GM19438 (cell line): ENCODE results near the gene B3GNT5.

Experiments
- ATAC-seq: cut with Tn5 transposase; IDR thresholded peaks from one replicate; pipeline ENCODE4 v1.9.1; 2021; ENCODE audit warnings: low read depth; ENCODE audit not compliant: unreplicated experiment

The B3GNT5 gene, protein sequence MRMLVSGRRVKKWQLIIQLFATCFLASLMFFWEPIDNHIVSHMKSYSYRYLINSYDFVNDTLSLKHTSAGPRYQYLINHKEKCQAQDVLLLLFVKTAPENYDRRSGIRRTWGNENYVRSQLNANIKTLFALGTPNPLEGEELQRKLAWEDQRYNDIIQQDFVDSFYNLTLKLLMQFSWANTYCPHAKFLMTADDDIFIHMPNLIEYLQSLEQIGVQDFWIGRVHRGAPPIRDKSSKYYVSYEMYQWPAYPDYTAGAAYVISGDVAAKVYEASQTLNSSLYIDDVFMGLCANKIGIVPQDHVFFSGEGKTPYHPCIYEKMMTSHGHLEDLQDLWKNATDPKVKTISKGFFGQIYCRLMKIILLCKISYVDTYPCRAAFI

DNA sequence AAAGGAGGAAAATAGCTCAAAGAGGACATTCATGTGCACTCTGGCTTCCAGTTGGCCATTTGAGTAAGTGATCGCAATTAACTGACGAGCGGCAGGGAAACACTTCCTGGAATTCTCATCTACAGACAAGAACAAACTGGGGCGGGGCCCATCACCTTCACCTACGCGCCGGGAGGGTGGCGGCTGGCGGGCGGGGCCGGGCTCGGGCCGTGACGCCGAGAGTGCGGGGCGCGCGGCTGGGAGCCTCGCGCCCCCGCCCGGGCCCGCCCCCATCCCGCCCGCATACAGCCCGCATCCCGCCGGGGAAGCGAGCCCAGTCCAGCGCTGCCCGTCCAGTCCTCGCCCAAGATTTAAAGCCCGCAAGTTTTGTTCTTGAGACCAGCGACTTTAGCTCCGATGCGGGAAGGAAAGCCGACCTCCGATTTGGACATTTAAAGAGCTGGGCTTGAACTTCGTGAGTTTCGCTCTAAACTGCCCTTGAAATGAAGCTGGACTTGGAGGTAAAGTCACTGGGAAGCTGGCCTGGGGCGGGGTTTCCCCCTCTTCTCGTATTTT, at the start of gene B3GNT5:
Gene B3GNT5, plus strand, starts transcription at position 281 of the 555 bp plus-strand sequence. CDS start 16,546 bp downstream, outside the sequence.
- ATAC-seq = no peak

DNA sequence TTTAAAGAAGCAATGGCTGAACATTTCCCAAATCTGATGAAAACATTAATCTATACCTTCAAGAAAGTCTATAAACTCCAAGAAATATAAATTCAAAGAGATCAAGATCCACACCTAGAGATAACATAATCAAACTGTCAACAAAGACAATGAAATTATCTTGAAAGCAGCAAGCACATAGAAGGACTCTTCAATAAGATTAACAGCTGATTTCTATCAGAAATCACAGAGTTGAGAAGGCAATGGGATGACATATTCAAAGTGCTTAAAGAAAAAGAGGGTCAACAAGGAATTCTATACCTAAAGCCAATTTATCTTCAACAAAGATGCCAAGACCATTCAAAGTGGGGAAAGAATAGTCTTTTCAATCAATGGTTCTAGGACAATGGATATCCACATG, 49.4 kb upstream of the B3GNT5 start:
- ATAC-seq = no peak

DNA sequence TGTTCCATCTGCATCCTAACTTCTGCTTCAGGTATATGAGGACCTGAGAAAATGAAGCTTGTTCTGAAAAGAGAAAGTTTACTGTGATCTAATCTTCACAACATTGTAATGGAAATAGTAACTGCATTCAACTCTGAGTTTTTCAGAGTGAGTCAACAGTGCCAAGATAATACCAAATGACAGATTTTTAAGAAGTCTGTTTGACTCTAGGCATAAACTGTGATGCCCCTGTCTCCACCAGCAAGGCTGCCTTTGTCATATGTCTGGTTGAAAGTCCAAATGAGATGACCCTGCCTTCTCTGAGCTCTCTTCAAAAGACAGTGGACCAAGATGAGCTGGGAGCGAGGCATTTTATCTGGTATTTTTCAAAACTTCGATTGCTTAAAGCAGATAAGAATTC, 44.8 kb upstream of the B3GNT5 start:
- ATAC-seq = no peak

DNA sequence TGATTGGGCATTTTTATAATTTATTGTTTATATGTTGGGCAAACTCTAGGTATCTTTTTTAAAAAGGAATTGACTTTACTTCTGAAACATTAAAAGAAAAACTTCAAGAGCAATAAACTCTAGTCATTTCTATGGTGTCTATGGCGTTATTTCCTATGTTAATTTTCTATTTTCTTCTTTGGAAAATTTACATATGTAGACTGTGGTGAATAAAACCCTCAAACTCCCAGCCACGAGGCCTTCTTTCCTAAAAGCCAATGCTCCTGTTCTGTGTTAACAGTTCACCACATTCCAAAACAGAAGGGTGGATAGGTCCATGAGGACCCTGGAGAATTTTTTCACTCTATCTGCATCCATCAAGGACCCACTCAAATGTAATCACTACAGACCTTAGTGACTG, 44.3 kb upstream of the B3GNT5 start:
- ATAC-seq = no peak

DNA sequence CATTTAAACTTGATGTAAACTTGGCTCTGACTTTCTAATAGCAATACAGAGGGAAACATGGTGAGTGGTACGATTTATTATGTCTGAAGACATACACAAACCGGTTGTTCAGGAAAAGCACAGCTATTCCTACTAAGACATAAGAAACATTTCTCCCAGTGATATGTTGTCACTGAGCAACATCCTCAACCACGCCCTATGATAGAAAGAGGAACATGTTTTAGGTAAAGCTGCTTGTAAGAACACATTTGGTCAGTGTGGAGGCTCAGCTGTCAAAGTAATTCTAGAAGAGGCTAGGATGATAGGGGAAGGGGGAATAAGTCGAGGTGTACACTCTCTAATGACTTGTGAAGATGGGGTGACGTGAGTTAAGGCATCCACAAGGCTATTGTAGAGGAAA, 42.7 kb upstream of the B3GNT5 start:
- ATAC-seq = no peak

DNA sequence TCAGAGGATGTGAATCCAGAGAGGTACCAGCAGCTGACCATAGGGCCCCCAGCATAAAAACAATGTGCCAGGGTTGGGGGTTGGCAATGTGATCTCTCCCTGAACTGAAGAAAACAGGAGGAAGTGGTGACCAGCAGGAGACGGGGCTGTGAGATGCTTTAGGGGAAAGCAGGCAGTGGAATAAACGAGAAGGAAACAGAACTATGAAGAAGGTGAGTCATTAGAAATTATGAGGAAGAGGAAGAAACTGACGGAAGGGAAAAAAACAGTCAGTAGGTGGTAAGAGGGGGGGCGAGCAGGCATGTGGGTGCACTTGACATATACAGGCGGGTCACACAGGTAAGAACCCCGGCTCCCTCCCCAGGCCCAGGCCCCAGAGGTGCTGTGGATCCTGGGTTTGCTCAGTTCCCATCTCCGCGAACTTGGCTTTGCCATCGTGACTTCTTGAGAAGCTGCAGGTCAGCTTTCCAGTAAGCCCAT, 42.2 kb upstream of the B3GNT5 start:
- no peak for ATAC-seq

DNA sequence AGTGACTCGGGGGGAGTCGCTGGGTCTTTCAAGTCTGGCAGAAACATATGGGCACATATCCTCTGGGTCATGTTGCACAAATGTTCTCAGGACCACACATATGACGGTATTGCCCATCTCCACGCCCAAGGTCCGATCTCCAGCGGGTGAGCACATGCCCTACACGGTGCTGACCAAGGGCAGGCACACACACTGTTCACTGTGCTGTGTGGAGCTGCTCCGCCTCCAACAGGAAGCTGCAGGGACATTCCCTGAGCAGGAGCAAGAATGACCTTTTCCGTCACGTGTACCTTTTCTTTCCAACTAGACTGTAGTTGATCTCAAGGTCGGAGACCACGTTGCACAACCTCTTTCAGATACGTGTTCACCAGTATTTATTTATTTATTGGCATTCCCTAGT, 41.7 kb upstream of the B3GNT5 start:
- no peak for ATAC-seq

DNA sequence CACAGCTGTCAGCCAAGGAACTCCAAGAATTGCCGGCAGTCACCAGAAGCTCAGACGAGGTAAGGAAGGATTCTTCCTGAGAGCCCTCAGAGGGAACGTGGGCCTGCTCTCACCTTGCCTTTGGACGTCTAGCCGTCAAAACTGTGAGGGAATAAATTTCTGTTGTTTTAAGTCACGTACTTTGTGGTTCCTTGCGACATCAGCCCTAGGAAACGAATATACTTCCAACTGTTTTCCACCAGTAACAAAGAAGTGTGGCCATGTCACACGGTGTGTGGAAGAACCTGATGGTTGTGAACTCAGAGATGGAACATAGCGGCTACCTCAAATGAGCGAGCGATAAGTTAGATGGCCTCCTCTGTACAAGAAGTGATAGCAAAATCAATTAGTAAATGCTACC, 41.0 kb upstream of the B3GNT5 start:
- no peak for ATAC-seq

DNA sequence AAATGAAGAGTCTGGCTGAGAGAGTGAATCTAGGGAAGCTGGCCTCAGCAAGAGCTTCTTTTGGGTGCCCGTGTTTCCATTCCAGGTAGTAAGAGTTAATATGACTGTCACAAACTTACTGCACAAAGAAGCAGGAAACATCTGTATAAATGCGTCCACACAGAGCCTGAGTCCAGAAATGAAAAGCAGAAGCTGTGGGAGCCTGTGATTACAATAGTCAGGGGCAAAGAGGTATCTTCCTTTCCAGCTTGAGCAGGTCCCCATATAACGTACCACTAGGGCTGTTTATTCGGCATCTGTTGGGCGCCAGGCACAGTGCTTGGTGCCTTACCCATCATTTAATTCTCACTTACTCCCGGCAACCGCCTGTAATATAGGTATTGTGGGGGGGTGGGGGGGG, 40.5 kb upstream of the B3GNT5 start:
- no peak for ATAC-seq

DNA sequence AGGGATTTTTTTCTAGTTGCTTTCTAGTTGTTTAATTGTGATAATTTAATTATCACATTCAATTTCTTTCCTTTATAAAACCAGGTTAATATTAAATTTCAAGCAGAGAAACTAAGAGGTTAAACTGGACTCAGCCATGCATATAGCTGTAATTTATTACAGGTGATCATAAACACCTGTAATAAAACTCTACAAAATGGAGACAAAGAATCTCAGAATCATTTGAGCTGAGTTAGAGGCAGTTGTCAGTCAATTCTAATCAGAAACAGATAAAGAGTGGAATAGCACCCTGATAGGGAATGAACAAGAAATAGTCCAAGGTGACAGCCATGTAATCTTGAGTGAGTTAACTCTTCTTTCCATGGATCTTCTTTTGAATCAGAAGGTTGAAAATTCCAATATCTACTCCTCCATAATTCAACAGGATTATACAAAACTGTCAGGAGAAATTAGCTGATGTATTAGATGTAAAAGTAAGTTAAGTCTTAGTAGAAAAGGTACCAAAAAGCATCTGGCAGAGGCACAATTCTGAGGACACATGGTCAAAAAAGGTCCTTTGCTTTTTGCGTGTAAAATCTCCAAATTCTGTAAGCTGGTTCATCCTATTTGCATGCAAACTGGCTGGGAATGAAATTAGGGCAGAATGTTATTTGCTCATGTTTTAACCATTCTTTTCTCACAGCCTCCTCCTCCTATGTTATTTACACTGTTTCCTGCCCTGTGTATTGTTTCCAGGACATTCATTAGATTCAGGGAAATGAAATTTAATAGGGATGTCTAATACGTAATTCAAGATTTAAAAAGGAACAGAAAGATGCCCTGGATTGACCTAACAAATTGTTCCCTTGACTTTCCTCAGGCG, 39.4 kb upstream of the B3GNT5 start:
- no peak for ATAC-seq

DNA sequence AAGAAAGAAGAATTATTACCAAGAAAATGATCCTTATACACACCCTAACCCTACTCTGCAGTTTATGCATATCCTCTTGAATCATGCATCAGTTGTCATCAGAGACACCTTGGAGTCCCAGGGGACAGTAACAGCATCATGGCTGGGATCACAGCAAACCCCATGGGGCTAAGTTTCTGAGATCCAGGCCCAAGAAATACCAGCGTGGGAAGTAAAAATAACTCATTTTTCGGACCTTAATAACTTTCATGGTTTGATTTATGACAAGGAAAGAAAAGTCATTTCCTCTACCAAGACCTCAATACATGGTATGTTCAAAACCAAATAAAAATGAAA, 38.8 kb upstream of the B3GNT5 start:
- no peak for ATAC-seq

DNA sequence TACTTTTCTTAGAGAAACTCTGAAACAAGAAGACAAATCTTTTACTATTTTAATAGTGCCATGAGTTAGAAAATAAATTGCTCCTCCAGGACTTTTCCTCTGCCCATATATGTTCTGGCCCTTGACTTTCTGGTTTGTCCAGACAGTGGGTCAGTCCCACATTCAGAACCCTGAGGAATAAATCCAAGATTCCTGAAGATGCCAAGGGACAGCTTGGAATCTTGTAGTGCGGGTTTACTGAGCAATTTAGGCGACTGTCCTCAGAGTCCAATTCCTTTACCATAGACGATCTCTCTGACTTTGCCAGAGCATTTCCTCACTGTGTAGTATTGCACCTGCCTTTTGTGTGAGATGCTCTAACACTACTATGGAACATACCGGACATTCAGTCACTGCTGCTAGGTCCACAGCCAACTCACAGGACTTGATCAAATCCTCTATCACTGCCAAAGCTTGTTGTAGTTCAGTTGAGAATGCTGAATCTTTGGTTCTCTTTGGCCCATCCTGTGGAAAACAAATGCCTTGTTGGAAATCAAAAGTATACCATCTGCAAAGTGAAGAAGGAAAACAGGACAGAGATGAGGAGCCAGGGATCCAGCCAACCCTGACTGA, 37.4 kb upstream of the B3GNT5 start:
- ATAC-seq = no peak

DNA sequence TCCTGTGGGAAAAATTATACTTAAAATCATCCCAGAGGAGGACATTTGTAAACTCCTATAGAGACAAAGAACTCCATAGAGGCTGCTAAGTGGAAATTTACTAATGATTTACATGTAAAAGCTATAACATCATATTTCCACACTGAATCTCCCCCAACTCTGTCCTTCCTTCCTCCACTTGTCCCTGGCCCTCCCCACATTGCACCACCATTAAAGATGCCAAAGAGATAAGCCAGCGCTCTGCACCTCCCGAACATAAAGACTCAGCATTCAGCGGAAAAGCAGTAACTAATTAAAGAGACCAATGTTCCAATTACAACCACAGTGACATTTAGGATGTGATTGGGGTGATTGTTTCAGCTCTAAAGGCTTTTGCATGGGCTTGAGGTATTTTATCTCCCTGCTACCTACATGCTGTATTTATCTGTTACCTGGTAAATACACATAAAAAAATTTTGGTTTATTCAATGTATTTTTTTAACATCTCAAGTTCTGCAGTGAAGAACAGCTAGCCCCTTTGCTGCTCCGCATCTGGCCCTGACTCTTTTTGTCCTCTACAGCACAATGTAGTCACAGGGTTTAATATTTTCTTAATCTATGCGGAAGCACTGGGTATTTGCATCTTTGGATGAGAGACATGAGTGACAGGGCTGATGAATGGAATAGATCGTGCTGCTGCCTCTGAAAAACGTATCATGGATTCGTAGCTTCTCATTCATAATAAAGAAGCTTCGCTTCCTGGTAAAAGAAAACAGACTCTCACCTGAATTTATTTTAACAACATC, 35.3 kb upstream of the B3GNT5 start:
- ATAC-seq = no peak

DNA sequence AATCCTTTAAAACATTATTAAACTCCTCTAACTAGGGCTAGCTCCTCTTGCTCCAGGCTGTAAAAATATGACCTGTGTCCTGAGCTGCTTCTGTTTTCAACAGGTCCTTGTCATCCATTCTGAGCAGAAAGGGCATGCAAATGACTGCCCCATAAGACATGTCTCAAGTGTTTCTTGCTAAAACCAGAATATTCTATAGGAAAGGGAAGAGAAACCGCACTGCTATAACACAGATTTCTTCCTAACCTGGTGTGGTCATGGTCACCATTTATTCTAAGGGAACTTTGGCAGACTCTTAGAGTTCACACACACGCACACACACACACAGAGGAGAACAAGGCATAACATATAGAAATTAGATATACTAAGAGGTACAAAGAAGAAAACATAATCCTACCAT, 34.2 kb upstream of the B3GNT5 start:
- ATAC-seq = no peak

DNA sequence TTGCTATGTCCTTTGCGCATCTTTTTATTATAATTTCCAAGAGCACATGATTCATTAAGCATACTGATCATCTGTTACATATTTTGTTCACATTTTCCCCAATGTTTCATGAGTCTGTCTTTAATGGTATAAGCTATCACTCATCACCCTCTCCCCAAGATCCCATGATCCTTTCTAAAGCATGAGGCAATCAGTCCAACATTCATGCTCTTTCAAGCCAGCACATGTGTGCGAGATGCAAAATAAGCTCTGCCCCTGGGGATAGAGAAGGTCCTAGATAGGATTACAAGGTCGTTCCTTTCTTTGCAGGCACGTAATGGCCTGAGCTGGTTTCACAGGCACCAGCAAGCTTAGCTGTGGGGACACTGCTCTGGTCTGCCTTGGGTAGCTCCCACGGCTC, 32.2 kb upstream of the B3GNT5 start:
- ATAC-seq = no peak

DNA sequence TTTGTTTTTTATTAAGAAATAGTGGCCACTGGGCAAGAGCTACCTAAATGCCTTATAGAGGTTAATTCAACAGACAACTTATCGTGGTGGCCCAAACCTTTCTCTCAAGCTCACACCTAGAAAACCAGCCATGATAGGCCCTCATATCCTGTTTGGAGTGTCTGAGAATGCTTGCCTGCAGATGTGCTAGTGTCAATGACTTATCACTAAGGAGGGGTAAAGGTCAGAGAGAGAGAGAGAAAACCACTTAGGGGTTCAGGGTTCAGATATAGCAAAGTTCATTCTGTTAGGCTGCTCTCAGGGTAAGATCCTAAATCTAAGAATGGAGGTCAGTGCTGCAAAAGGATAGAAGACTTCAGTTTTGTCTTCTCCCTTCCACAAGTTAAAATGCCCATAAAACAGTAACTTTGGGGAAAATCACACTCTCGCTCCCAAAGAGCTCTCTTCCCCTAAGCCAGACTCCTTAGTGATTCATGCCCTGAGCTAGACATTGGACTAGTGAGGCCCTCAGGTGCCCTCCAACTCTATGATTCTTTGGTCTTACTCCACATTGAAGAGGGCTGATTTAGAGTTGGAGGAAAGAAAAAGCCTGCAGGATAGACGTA, 30.3 kb upstream of the B3GNT5 start:
- ATAC-seq = no peak

DNA sequence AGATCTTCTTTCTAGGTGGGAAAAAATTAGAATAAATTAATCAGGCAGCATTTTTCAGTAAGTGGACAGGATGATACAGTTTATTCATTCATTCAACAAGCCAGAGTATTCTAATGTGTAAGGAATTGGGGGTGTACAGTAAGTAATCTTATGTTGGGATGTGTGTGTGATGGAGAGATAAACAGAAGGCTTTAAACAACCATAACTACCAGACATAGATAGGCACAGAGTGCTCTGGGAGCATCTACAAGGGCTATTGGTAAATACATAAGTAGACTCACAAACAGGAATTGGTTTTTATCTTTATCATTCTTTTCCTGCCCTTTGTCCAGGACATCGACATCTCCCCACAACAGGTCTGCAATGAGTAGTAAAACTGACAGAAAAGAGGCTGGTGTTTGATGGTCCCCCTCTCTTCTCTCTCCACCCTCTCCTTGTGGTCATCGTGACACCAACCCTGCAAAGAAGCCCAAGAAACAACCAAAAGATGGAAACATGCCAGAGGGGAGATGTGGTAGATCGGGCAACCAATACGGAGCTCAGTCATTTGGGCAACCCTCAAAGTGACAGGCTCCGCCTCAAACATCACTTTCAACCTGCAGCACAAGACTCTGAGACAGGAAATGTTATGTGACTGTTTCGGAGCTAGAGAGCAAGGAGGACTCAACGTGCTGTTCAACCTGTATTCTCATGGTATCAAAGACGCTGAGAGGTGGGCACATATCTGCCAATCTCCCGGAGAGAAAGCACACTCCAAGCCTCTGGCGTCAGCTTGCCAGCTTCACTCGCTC, 28.7 kb upstream of the B3GNT5 start:
- no peak for ATAC-seq

DNA sequence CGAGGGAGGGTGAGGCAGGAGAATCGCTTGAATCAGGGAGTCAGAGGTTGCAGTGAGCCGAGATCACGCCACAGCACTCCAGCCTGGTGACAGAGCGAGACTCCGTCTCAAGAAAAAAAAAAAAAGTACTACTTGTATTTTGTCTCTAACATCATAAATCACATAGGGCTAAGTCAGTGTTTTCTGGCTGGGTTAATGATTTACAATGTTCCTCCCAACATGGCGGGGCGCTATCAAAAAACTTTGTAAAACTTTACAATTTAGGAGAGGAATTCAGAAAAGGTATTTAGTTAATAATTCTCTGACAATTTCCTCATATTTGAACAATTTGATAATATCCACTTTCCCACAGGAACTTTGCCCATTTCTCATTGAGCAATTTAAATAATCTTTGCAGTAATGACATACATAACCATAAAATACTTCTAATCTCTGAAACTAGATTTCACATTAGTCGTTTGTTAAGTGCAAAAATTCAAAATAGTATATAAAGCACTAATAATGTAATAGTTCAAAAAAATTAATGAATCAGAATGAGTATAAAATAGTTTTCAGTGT, 26.6 kb upstream of the B3GNT5 start:
- ATAC-seq = no peak

DNA sequence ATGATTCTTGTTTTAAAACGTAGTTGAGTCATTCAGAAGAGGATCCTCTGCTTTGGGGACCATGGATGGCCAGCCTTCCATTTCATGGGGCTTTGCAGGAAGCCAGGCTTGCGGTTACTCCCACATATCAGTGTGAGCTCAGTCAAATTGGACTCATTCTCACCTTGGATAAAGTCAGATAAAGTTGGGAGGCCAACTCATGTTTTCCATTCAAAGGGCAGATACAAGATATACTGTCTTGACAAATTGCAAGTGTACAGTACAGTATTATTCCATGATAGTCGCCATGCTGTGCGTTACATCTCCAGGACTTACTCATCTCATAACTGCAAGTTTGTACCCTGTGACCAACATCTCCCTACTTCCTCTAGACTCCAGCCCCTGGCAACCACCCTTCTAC, 25.5 kb upstream of the B3GNT5 start:
- ATAC-seq = no peak
